GM19328 (cell line): ENCODE data around the gene TACR2.

Experiments
- ATAC-seq: cut with Tn5 transposase; IDR thresholded peaks from one replicate; pipeline ENCODE4 v1.9.1; 2021; ENCODE audit warnings: mild to moderate bottlenecking, moderate library complexity; ENCODE audit not compliant: unreplicated experiment

TACR2 gene

DNA sequence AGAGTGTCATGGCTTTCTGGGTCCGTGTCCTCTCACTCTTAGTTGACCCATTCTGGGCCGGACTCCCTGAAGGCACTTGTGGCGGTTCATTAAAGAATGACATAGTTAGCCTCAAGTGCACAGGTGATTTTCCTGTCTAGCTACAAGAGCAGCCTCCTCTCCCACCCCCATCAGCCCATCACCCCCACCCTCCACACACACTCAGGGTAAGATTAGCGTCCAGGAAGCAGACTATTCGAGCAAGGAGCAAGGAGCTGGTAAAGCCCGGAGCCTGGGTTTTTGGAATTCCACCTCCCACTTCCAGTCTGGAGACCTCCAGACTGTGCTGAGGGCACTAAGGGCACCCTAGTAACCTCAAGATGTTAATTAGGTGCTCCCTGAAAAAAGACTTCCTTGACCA lies 39.5 kb downstream of the TACR2 start:
- no peak for ATAC-seq

DNA sequence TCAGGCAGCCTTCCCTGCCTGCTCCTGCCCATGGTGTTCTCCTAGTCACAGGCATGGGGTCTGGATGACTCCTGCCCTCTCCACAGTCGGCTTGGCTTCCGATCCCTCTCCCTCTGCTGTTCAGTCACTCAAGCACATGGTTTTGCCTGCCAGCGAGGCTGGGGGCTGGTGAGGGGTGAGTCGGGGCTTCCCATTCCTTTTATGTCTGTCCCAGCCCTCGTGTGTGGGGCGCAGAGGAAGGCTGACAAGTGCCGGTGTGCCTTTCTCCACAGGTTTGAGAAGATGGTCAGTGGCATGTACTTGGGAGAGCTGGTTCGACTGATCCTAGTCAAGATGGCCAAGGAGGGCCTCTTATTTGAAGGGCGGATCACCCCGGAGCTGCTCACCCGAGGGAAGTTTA lies 40.1 kb downstream of the TACR2 start:
- ATAC-seq, result no peak

DNA sequence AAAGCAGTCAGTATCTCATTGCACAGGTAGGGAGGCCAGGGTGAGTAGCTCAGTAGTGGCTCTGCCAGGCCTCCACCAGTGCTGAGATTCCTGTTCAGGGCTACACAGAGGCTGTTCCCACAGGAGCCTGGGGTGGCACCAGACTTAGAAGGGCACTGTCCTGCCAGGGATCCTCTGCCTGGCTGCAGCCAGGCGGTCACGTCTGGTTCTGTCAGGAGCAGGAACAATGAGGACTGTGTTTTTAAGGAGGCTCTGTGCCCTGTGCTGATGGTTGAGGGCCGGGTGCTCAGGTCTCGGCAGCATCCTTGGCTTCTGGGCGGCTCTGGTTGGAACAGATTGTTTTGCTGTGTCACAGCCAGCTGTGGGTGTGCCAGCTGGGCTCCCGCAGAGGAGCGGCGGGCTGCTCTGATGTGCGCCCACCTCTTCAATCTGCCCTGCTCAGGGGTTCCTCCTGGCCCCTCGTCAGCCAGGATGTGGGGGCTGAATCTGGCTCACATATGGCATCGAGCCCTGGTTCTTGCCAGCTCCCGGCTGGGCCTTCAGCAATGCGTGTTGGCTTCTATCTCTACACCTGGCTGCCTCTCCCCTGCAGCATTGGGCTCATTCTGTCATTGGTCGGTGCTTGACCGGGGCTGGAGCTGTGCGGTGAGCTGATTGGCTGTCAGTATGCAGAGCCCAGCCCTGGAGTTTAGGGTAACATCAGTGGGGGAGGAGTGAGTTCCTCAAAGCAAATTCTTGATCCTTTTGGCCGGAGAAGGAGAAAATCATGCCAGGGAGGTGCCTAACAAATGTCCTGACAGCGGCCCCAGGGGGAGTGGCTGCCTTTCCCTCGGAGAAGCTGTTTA lies 41.2 kb downstream of the TACR2 start:
- no peak for ATAC-seq

DNA sequence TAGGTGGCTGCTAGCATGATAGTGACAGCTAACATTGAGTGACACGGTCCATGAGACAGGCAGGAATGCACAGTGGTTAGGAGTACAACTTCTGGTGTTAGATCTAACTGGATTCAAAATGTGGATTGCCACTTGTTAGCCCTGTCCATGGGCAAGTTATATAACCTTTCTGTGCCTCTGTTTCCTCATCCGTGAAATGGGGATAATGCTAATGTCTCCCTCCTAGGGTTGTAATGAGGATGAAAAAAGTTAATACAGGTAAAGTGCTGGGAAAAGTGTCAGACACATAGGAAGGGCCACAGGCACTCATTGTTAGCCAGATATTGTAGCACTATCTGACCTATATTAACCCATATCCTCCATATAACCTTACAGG lies 41.8 kb downstream of the TACR2 start:
- ATAC-seq, result no peak

DNA sequence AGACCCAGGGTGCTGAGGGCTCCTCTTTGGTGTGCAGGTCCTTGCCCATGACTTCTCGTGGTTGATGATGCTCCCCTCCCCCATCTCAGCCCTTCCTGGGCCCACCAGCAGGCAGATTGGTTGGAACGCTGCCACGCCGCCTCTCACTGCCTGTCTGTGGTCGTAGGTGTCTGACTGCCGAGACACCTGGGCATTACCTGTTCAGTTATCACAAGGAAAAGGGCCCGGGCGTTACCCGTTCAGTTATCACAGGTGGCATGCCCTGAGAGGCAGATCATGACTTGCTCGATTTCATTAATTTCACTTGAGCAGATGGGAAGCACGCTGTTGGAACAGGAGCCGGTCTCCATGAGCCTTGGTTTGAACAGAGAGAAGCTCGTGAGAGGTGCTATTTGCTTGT lies 42.5 kb downstream of the TACR2 start:
- no peak for ATAC-seq

DNA sequence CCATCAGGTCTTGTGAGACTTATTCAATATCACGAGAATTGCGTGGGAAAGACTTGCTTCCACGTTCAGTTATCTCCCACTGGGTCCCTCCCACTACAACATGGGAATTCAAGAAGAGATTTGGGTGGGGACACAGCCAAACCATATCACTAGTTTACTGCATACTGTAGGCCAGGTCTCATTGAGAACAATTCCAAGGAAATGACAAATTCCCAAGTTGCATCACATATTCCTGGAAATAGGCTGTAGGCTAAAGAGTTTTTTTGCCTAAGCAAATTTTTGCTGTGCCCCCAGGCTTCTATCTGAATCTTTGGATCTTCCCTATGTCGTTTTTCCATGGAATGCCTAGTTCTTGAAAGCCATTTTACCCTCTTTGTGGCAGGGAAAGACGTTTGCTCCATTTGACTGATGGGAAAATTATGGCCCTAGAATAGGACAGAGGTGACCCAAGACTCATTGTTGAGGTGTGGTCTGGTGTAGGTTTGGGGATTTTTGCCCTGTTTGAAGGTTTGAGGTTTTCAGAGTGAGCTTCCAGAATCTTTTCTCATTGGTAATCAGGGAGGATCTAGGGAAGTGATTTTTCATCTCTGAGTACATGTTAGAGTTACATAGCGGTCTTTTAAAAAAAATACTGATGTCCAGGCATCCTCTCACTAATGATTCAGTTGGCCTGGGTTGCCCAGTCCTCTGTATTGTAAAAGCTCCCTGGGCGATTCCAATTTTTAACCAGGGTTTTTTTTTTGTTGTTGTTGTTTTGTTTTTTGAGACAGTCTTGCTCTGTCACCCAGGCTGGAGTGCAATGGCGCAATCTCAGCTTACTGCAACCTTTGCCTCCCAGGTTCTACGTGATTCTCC lies 44.4 kb downstream of the TACR2 start:
- ATAC-seq, result no peak

DNA sequence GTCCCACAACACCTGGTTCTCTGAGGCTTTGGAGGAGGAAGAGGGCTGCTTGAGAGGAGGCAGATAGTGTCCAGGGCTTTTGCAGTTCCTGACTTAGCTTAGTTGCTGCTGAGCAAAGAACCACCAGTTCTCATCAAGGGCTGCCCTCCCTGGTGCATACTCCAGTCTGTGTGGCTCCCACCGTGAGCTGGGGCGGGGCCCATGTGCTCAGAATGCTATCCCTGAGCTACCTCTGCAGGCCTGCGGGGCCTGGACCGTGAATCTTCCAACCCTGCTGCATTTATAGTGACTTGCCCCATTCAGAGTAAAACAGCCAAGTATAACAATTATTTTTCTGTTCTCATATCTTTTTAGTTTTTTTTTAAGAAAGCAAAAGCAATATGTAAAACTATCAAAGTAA lies 49.2 kb downstream of the TACR2 start:
- no peak for ATAC-seq

DNA sequence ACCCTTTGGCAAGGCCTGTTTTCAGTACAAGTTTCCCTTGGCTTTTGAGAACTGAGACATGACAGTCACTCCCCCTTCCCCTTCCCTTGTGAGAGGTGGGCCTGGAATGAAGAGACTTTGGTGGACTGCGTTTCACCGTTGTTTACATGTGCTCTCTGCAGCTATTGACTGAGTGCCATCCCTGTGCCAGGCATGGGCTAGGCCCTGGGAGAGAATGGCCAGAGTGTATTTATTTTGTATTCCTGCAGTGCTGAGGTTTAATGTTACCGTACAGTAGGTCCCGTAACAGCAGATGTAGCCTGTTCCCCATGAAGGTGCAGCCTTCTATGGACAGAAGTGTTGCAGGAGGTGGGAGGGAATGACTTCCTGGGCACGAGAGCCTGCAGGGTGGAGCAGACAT lies 50.0 kb downstream of the TACR2 start:
- ATAC-seq, result no peak

DNA sequence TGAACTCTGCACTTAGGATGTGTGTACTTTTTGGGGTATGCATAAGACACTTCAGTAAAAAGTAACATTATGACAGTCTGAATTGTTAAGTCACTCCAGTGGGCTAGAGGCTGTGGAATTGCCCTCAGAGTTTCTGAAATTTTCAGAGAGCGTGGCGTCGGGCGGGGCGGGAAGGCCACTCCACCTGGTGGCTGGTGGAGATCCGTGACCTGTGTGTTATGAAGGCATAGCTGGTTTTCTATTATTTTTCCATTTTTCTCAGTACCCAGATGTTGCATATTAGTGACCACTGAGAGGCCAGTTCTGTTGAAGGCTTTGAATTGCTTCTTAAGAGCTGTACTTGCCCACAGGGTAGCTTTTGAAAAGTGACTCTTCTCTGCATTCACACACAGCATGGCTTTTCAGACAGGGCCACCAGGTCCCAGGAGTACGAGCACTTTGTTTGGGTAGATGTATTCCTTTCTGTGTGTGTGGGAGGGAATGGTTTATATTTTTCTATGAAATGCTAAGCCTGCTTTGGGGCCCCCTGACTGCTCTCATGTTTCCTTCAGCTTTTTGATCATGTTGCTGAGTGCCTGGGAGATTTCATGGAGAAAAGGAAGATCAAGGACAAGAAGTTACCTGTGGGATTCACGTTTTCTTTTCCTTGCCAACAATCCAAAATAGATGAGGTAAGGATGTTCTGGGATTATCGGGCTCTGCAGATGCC lies 52.3 kb downstream of the TACR2 start:
- ATAC-seq, result no peak

DNA sequence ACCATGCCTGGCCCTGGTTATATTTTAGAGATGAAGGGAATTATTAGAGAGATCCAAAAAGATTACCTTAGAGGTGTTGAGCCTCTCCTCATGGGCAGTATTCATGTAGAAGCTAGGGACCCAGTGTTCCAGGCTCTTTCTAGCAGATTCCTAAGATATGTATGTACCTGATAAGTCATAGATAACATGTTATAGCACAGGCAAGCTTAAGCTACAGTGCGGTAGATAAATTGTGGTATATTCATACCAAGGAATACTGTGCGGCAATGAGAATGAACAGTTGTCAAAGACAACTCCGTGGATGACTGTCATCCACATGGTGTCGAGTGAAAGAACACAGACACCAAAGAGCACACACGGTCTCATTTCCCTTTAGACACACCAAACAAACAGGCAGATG lies 53.1 kb downstream of the TACR2 start:
- ATAC-seq, result no peak

DNA sequence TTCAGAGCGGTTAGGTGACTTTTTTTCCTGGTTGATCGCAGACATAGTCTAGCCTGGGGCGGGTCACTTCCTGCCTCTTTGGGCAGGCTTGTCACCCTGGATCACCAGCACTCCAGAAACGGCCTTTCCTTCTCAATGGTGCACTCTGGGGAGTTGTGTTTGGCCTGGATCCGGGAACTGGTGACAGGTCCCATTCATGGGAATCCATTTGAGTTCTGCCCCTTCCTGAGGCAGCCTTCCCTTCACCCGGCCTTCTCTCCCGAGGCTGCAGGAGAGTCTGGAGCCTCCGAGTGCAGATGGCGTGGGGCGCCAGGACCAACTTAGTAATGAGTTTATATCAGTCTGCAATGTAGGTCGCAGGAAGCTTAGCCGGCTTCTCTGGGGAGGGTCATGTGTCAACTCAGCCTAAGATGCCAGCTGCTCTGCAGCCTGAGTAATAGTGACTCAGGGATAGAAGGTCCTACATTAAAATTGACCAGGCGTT lies 54.2 kb downstream of the TACR2 start:
- ATAC-seq, result no peak

DNA sequence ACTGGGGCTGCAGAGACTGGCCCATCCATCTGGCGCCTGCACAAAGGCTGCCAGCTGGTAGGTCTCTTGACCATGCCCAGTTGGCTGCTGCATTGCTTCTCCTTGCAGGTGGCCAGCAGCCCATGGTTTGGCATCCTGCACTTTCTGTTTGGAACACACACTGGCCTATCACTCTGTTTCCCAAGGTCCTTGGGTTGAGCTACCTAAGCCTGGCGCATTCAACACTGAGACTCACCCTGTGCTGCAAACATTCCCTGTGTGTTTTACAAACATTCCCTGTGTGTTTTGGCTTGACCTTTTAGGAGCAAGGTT lies 55.5 kb downstream of the TACR2 start:
- ATAC-seq, result no peak

DNA sequence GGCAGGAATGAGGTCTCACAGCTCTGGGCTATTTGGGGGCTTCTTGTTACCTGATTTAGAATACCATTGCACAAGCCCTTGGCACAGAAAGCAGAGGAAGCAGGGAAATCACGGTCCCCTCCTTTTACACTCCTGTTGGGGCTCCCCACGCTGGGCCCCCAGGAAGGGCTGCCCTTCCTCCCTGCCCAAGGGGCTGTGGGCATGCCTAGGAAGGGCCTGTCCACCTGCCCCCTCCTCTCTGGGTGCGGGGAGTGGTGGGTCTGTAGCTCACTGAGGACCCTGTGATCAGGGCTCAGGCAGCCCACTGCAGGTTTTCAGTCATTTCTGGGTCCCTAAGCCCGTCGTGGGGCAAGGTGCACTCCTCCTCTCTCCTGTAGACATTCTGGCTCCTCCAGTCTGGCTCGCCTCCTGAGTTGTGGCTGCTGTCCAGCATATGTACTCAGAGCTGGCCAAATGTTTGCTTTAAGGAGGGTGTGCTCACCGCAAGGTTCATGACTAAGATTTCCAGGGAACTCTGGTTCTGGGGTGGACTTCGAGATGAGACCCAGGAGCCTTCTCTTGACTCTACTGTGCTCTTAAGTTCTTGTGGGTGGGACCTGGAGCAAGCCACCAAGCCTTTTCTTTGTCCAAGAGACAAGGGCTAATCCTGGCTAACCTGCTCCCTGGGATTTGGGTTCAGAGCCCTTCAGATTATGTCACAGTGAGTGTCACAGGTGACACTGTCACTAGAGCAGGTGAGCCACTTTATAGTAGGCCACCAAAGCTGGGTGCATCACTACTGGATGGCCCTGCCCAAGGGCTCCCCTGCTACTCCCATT lies 56.0 kb downstream of the TACR2 start:
- ATAC-seq, result no peak

DNA sequence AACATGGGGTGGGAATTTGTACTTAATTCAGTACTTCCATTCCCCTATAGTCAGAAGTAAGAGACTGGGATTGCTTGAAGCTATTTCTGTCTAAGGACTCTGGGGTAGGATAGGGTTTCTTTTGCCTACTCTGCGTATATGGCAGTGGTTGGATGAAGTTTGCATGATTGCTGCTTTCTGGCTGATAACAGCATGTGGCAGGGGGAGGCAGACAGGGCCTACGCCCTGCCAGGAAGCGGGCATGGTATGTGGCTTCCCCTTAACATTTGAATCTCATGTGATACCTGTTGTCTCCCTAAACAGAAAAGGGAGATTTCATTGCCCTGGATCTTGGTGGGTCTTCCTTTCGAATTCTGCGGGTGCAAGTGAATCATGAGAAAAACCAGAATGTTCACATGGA lies 57.1 kb downstream of the TACR2 start:
- no peak for ATAC-seq

DNA sequence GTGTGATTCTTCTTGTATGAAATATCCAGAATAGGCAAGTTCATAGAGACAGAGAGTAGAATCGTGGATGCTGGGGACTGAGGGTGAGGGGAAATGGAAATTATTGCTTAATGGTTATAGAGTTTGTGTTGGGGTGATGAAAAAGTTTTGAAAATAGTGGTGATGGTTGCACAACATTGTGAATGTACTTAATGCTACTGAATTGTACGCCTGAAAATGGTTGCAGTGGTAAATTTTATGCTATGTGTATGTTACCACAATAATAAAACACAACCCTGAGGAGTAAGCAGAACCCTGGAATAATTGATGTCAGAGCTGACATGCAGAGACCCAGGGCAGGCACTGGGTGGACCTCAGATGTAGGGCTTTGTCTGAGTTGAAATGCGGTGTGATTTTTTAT lies 57.6 kb downstream of the TACR2 start:
- ATAC-seq, result no peak

DNA sequence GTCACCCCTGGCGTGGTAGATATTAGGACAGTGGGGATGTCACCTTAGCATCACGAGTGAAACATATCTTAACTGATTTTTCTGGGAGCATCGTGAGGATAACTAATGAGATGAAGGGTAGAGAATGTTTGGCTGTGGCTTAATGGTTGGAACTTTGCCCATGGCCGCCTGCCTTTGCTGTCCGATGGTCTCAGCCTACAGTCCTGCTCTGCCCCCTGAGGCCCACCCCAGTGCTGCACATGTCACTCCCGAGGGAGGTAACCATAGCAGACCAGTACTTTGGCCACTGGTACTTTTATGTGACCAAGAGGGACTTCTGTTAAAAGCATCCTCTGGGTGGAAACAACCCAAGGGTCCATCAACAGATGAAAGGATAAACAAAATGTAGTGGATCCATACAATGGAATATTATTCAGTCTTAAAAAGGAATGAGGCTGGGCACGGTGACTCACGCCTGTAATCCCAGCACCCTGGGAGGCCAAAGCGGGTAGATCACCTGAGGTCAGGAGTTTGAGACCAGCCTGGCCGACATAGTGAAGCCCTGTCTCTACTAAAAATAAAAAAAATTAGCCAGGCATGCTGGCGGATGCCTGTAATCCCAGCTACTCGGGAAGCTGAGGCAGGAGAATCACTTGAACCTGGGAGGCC lies 58.4 kb downstream of the TACR2 start:
- no peak for ATAC-seq

DNA sequence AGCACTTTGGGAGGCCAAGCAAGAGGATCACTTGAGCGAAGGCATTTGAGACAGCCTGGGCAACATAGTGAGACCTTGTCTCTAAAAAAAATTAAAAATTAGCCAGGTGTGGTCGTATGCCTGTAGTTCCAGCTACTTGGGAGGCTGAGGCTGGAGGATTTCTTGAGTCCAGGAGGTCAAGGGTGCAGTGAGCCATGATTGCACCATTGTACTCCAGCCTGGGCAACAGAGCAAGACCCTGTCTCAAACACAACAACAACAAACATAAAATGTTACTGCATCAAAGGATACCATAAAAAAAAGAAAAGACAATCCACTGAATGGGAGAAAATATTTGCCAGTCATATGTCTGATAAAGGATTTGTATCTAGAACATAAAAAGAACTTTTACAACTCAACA lies 60.5 kb downstream of the TACR2 start:
- ATAC-seq, result no peak

DNA sequence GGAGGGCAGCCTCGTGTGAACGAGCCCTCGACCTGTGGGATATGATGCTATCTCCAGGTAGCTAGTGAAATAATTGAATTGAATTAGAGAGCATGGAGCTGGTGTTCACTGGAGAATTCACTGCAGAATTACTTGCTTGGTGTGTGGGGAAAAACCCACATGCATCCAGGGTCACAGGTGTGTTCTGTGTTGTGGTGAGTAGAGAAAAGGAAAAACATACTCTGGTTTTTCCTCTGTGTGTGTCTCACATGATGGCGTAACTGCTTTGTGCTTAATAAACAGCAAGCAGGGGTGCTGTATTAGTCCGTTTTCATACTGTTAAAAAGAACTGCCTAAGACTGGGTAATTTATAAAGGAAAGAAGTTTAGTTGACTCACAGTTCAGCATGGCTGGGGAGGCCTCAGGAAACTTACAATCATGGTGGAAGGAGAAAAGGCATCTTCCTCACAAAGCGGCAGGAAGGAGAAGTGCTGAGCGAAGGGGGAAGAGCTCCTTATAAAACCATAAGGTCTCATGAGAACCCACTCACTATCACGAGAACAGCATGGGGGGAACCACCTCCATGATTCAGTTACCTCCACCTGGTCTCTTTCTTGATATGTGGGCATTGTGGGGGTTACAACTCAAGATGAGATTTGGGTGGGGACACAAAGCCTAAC lies 62.6 kb downstream of the TACR2 start:
- no peak for ATAC-seq
